ENCODE measurements around the gene SSTR3. TPM values are rescaled to one million over a fixed set of nuclear protein-coding genes. Genes with fewer than 3 reads are reported as not detected.

SSTR3 gene
- total and polyA plus RNA-seq, 9 of the 15 experiments (the other 6 are each of a cell fraction or from before 2014, with no cell fraction given) = 0.03 TPM; not detected in 8

DNA sequence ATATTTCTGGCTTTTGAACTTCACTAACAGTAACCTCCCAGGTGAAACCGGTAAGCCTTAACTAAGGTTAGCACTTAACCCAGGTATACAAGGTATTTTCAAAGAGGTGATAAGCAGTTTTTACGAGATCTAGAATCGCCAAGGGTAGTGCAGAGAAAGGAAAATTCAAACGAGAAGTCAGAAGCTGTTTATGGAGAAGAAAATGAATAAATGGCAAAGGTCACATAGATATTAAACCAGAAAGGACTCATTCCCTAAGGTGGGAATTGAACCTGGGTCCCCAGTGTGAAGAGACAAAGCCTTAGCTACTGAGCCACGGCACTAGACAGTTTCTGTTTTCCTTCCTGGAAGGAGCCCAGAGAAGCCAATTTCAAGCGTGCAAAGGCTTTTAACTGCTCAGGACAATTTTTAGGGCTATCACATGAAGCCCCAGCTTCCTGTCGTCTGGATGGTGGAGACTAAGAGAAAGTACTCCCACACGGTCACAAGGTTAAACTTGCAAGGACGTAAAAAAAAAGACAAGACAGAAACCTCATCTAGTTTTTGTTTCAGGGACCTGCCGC is 18.6 kb downstream of the SSTR3 start (continued):
- TF ChIP-seq HSF4 (CRISPR knock-in tag; IDR thresholded peaks at IDR 0.05; ENCODE audit: borderline replicate concordance) = no peak
- TF ChIP-seq MCM3 (IDR thresholded peaks at IDR 0.05) = no peak
- TF ChIP-seq, protein P1, sequence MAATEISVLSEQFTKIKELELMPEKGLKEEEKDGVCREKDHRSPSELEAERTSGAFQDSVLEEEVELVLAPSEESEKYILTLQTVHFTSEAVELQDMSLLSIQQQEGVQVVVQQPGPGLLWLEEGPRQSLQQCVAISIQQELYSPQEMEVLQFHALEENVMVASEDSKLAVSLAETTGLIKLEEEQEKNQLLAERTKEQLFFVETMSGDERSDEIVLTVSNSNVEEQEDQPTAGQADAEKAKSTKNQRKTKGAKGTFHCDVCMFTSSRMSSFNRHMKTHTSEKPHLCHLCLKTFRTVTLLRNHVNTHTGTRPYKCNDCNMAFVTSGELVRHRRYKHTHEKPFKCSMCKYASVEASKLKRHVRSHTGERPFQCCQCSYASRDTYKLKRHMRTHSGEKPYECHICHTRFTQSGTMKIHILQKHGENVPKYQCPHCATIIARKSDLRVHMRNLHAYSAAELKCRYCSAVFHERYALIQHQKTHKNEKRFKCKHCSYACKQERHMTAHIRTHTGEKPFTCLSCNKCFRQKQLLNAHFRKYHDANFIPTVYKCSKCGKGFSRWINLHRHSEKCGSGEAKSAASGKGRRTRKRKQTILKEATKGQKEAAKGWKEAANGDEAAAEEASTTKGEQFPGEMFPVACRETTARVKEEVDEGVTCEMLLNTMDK (IDR thresholded peaks at IDR 0.05; ENCODE audit: borderline replicate concordance, insufficient read depth, low read depth, low read length, poor library complexity, severe bottlenecking) = no peak
- no peak for TF ChIP-seq ZKSCAN8 (CRISPR knock-in tag; IDR thresholded peaks at IDR 0.05)
- TF ChIP-seq ZNF398 (CRISPR knock-in tag; IDR thresholded peaks at IDR 0.05) = no peak
- no peak for TF ChIP-seq RFX7 (CRISPR knock-in tag; IDR thresholded peaks at IDR 0.05)
- TF ChIP-seq, protein P2, sequence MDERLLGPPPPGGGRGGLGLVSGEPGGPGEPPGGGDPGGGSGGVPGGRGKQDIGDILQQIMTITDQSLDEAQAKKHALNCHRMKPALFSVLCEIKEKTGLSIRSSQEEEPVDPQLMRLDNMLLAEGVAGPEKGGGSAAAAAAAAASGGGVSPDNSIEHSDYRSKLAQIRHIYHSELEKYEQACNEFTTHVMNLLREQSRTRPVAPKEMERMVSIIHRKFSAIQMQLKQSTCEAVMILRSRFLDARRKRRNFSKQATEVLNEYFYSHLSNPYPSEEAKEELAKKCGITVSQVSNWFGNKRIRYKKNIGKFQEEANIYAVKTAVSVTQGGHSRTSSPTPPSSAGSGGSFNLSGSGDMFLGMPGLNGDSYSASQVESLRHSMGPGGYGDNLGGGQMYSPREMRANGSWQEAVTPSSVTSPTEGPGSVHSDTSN (CRISPR knock-in tag; IDR thresholded peaks at IDR 0.05; ENCODE audit: low read depth) = no peak
- TF ChIP-seq, protein P2 (tag; conservative IDR thresholded peaks at IDR 0.05; ENCODE audit: low read depth) = no peak
- peak; percentile 90 for TF ChIP-seq BRD9 (IDR thresholded peaks at IDR 0.05; ENCODE audit: low read depth, partially characterized antibody)
- 0 out of 2 replicates have a peak, but pooled peaks have one; percentile 8 for TF ChIP-seq BHLHE40 (IDR thresholded peaks at IDR 0.05; ENCODE audit: low read length)
- TF ChIP-seq HOXB6 (CRISPR knock-in tag; IDR thresholded peaks at IDR 0.05; ENCODE audit: borderline replicate concordance) = no peak
- TF ChIP-seq IFI16 (CRISPR knock-in tag; IDR thresholded peaks at IDR 0.05) = no peak
- TF ChIP-seq FOXM1 (IDR thresholded peaks at IDR 0.05; ENCODE audit: low read depth) = peak; percentile 17; the same call in 1 of the 2 replicates
- no peak for TF ChIP-seq FOXM1 (CRISPR knock-in tag; IDR thresholded peaks at IDR 0.05; ENCODE audit: low read depth)
- no peak for TF ChIP-seq ID3 (CRISPR knock-in tag; IDR thresholded peaks at IDR 0.05)
- 0 out of 2 replicates have a peak, but pooled peaks have one; percentile 21 for TF ChIP-seq ID3 (tag; IDR thresholded peaks at IDR 0.05)
- TF ChIP-seq, protein P3, sequence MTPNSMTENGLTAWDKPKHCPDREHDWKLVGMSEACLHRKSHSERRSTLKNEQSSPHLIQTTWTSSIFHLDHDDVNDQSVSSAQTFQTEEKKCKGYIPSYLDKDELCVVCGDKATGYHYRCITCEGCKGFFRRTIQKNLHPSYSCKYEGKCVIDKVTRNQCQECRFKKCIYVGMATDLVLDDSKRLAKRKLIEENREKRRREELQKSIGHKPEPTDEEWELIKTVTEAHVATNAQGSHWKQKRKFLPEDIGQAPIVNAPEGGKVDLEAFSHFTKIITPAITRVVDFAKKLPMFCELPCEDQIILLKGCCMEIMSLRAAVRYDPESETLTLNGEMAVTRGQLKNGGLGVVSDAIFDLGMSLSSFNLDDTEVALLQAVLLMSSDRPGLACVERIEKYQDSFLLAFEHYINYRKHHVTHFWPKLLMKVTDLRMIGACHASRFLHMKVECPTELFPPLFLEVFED (CRISPR knock-in tag; conservative IDR thresholded peaks at IDR 0.05) = 0 out of 2 replicates have a peak, but pooled peaks have one; percentile 15
- TF ChIP-seq MTA3 (IDR thresholded peaks at IDR 0.05; ENCODE audit: borderline replicate concordance) = 0 out of 2 replicates have a peak, but pooled peaks have one; percentile 30
- TF ChIP-seq ZNF444 (CRISPR knock-in tag; IDR thresholded peaks at IDR 0.05) = no peak
- 0 out of 2 replicates have a peak, but pooled peaks have one; percentile 26 for TF ChIP-seq ZFX (CRISPR knock-in tag; IDR thresholded peaks at IDR 0.05)
- TF ChIP-seq SIN3B (IDR thresholded peaks at IDR 0.05; ENCODE audit: low read depth) = no peak

Data from K562 (cell line).